ENCODE data around the gene FIGNL1. TPM values are rescaled to one million over a fixed set of nuclear protein-coding genes. Genes with fewer than 3 reads are reported as not detected.

The FIGNL1 gene
- total RNA-seq, 1 experiment from 2014 or later = 28.1 TPM

GRCh38 chr7:50416527-50417182, 33.5 kb downstream of the FIGNL1 start:
- Histone ChIP-seq H2AFZ (ENCODE audit: low read depth, low read length, poor library complexity, severe bottlenecking) (no peak overlapping the region), H3K4me3 (replicated peaks in 1 of 2; ENCODE audit: low read depth in 1 of 2, low read length in 2 of 2) (no peak overlapping the region), H4K20me1 (ENCODE audit: insufficient read depth) (no peaks in the 10 kb centered on the region), H3K79me2 (ENCODE audit: insufficient read depth, low read length) (no peaks in the 10 kb centered on the region), H3K27me3 (ENCODE audit: insufficient read depth, low read length) (no peaks in the 10 kb centered on the region), H3K9me2 (ENCODE audit: insufficient read depth) (no peaks in the 10 kb centered on the region), H3K27ac (ENCODE audit: low read depth, low read length) (no peak overlapping the region), H3K4me2 (ENCODE audit: low read length) (no peak overlapping the region), H3K4me1 (ENCODE audit: control insufficient read depth in 1 of 2, insufficient read depth in 2 of 2, low read length in 2 of 2) (no peaks in the 10 kb centered on the region), H3K9ac (ENCODE audit: low read length) (no peak overlapping the region), H3K9me3 (ENCODE audit: control insufficient read depth in 1 of 2, insufficient read depth in 1 of 2, low read depth in 1 of 2, low read length in 2 of 2) (no peaks in the 10 kb centered on the region), H3K36me3 (ENCODE audit: control insufficient read depth in 1 of 2, insufficient read depth in 2 of 2, low read length in 2 of 2) (no peaks in the 10 kb centered on the region)
- ChIA-PET RAD21 (ENCODE audit: low non-redundant PET in 1 of 2, low total read pairs in 2 of 2, uncharacterized antibody in 2 of 2, unreplicated experiment in 2 of 2) (no interaction called here), CTCF (interaction anchor here (3.7 kb wide), 1 partner anchor 211 kb away, joined by 27 read pairs; no protein-coding TSS in a partner anchor), POLR2A (no interaction called here)
- DNase-seq (ENCODE audit: low read depth, low spot score) (no peak), ATAC-seq (no peak)
- TF ChIP-seq EZH2 (IDR thresholded peaks at IDR 0.05) (no peak), ZBTB33 (IDR thresholded peaks at IDR 0.05; ENCODE audit: extremely low read depth, insufficient replicate concordance, low read length) (no peak), POLR2AphosphoS5 (IDR thresholded peaks at IDR 0.05; ENCODE audit: low read depth, low read length) (no peak)
- intact Hi-C loops (cut with micrococcal nuclease) = loop anchor here (5.0 kb wide), 1 partner anchor 299 kb away; no protein-coding TSS in a partner anchor
- no TSS peak for BruUV-seq (replicated peaks)

GRCh38 chr7:50415844-50416364, 34.2 kb downstream of the FIGNL1 start:
- H3K36me3 ChIP-seq (ENCODE audit: control insufficient read depth in 1 of 2, insufficient read depth in 2 of 2, low read length in 2 of 2) = no peaks in the 10 kb centered on the region
- H3K9ac ChIP-seq (ENCODE audit: low read length) = no peak overlapping the region
- DNase-seq (ENCODE audit: low read depth, low spot score) (no peak), ATAC-seq (no peak)
- TF ChIP-seq SIN3A (IDR thresholded peaks at IDR 0.05; ENCODE audit: low read depth) = no peak
- H3K4me2 ChIP-seq (ENCODE audit: low read length) = no peak overlapping the region
- BruUV-seq (replicated peaks) = no TSS peak
- CTCF ChIA-PET = no interaction called here
- POLR2A ChIA-PET = no interaction called here
- H3K9me3 ChIP-seq (ENCODE audit: control insufficient read depth in 1 of 2, insufficient read depth in 1 of 2, low read depth in 1 of 2, low read length in 2 of 2) = no peaks in the 10 kb centered on the region
- no peak overlapping the region for H3K27ac ChIP-seq (ENCODE audit: low read depth, low read length)
- RAD21 ChIA-PET (ENCODE audit: low non-redundant PET in 1 of 2, low total read pairs in 2 of 2, uncharacterized antibody in 2 of 2, unreplicated experiment in 2 of 2) = no interaction called here
- no peaks in the 10 kb centered on the region for H3K27me3 ChIP-seq (ENCODE audit: insufficient read depth, low read length)
- H3K4me1 ChIP-seq (ENCODE audit: control insufficient read depth in 1 of 2, insufficient read depth in 2 of 2, low read length in 2 of 2) = no peaks in the 10 kb centered on the region
- H3K4me3 ChIP-seq (replicated peaks in 1 of 2; ENCODE audit: low read depth in 1 of 2, low read length in 2 of 2) = no peak overlapping the region
- intact Hi-C loops (cut with micrococcal nuclease) = loop anchor here (5.0 kb wide), 1 partner anchor 299 kb away; no protein-coding TSS in a partner anchor
- no peaks in the 10 kb centered on the region for H4K20me1 ChIP-seq (ENCODE audit: insufficient read depth)
- H3K79me2 ChIP-seq (ENCODE audit: insufficient read depth, low read length) = no peaks in the 10 kb centered on the region
- no peaks in the 10 kb centered on the region for H3K9me2 ChIP-seq (ENCODE audit: insufficient read depth)
- no peak overlapping the region for H2AFZ ChIP-seq (ENCODE audit: low read depth, low read length, poor library complexity, severe bottlenecking)

All from HCT116 (cell line).